ENCODE measurements around the gene LEFTY1. TPM values are rescaled to one million over a fixed set of nuclear protein-coding genes. Genes with fewer than 3 reads are reported as not detected.
A peak's percentile ranks its signal among the peaks of the same experiment; 100 is the strongest.

The LEFTY1 gene
- total and polyA plus RNA-seq, 2 of the 13 experiments (the other 11 are each of a cell fraction or from before 2014, with no cell fraction given), result 0.29 to 0.79 TPM

- 76% methylated on average over 2 of the region's 2 CpGs for WGBS (ENCODE audit: low lambda C conversion rate)
- POLR2A ChIA-PET, result interaction anchor here (1.1 to 4.6 kb wide), 6 partner anchors 10 to 182 kb away, joined by 3 to 42 read pairs (median 28); partner anchors contain the start of genes EPHX1, H3-3A, LEFTY1 and PYCR2
- Histone ChIP-seq H3K79me2 (ENCODE audit: insufficient read depth, low read length) (peaks cover 37% of the 10 kb centered on the region), H3K9me3 (ENCODE audit: low read length) (no peaks in the 10 kb centered on the region), H4K20me1 (ENCODE audit: insufficient read depth, low read length) (peaks cover 20% of the 10 kb centered on the region), H3K27ac (ENCODE audit: extremely low read length, insufficient read depth, low read length) (peak overlapping the region; percentile 80), H3K4me1 (ENCODE audit: insufficient read depth, low read length) (peaks cover 57% of the 10 kb centered on the region), H3K36me3 (replicated peaks in 1 of 2; ENCODE audit: control insufficient read depth in 1 of 2, insufficient read depth in 2 of 2, low read length in 2 of 2) (peaks cover 2 to 15% of the 10 kb centered on the region in 2 experiments; a peak in 4 of 5 replicates), H3K9ac (ENCODE audit: insufficient read depth, low read depth, low read length) (peak overlapping the region; percentile 88), H3K4me2 (ENCODE audit: low read depth, low read length) (peak overlapping the region; percentile 100), H3K27me3 (ENCODE audit: control insufficient read depth in 1 of 2, insufficient read depth in 2 of 2, low read length in 2 of 2) (no peaks in the 10 kb centered on the region; a peak in 1 of 5 replicates), H3K4me3 (replicated peaks in 1 of 3; ENCODE audit: insufficient read depth in 1 of 3, low read depth in 2 of 3, low read length in 3 of 3) (peak overlapping the region in 2 of 3 experiments; percentile 93 to 98; a peak in 3 of 6 replicates), H2AFZ (ENCODE audit: low read length) (no peak overlapping the region)
- no peak for ATAC-seq
- intact Hi-C loops (cut with micrococcal nuclease; ENCODE audit: unreplicated experiment) (loop anchor here (5.0 to 10.0 kb wide), 2 partner anchors 42 to 95 kb away; partner anchors contain the start of gene PYCR2), in situ Hi-C loops (cut with HindIII; ENCODE audit: extremely low pct_ligation_motif_present, low pct_unique_long_range_greater_than_20kb) (no loop called here)
- FAIRE-seq, result no peak
- DNase-seq (ENCODE audit: low spot score), result no peak
- peak; percentile 27; the same call in 1 of the 2 replicates for TF ChIP-seq ZNF687 (CRISPR knock-in tag; IDR thresholded peaks at IDR 0.05)
- no peak for TF ChIP-seq ZNF235 (CRISPR knock-in tag; IDR thresholded peaks at IDR 0.05; ENCODE audit: borderline replicate concordance)
- 0 out of 2 replicates have a peak, but pooled peaks have one; percentile 35 for TF ChIP-seq HNRNPL (IDR thresholded peaks at IDR 0.05; ENCODE audit: low read depth, low read length)
- 0 out of 2 replicates have a peak, but pooled peaks have one; percentile 21 for TF ChIP-seq POLR2G (IDR thresholded peaks at IDR 0.05; ENCODE audit: low read depth, low read length)
- no peak for TF ChIP-seq ZNF10 (CRISPR knock-in tag; IDR thresholded peaks at IDR 0.05; ENCODE audit: borderline replicate concordance, low read depth)
- 0 out of 2 replicates have a peak, but pooled peaks have one; percentile 15 for TF ChIP-seq ZFX (CRISPR knock-in tag; IDR thresholded peaks at IDR 0.05; ENCODE audit: low read depth)
- CTCF ChIA-PET (ENCODE audit: low intra/inter-chr PET ratio, low total read pairs), result interaction anchor here (1.2 kb wide), 1 partner anchor 405 kb away, joined by 3 read pairs; no protein-coding TSS in a partner anchor
- no TSS peak for BruUV-seq (replicated peaks)
Measured at GRCh38 chr1:225880222-225880588, 8.7 kb downstream of the LEFTY1 start.
